IPS-11a (cell line): ENCODE measurements around the gene XPO5.

ENCODE experiments used
- H3K4me3 ChIP-seq: one replicate; pipeline ENCODE4 v1.5.1; 2013; ENCODE audit warnings: low read depth, low read length, control low read depth

Gene XPO5

DNA sequence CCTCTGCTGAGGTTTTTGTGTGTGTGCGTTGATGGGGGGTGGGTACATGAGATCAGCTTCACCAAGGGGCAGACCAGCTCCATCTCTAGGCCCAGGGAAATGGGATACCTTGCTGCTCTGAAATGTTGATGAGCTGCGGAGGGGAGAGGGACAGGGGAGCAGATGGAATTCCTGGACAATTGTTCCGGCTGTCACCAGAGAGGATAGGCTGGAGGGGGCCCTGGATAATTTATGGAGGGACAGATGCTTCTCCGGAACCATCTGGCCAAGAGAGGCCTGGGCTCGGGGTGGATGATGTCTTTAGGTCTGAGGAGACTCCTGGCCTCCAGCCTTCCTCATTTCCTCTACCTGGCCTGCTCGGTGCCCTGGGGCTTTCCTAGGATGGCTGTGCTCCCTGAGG is 100.3 kb downstream of the XPO5 start:
- no peak overlapping the region for H3K4me3 ChIP-seq

DNA sequence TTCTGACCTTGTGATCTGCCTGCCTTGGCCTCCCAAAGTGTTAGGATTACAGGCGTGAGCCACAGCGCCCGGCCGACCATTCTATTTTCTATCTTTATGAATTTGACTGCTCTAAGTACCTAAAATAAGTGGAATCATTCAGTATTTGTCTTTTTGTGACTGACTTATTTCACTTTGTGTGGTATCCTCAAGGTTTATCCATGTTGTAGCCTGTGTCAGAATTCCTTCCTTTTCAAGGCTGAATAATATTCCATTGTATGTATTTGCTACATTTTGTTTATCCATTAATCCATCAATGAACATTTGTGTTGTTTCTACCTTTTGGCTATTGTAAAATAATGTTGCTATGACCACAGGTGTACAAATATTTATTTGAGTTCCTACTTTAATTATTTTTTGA is 103.3 kb downstream of the XPO5 start:
- H3K4me3 ChIP-seq = no peak overlapping the region
